Karpas-422 (cell line): ENCODE results near the gene C6orf89. TPM values are rescaled to one million over a fixed set of nuclear protein-coding genes. Genes with fewer than 3 reads are reported as not detected.

ENCODE experiments used
- DNase-seq: peaks from one replicate; pipeline ENCODE4 v3.0.0-alpha.2; 2015
- H2AFZ ChIP-seq: fragments of 200-600 bp; sonication (generic); 2 replicates; pipeline ENCODE4 v1.6.1; 2014; ENCODE audit warnings: antibody characterized with exemption, low read length, mixed read lengths
- H3K27ac ChIP-seq: fragments of 200-600 bp; sonication (generic); 2 replicates; pipeline ENCODE4 v1.5.1; 2014; ENCODE audit warnings: mild to moderate bottlenecking, low read length, moderate library complexity
- H3K27me3 ChIP-seq: fragments of 200-600 bp; sonication (generic); 2 replicates; pipeline ENCODE4 v1.6.1; 2014; ENCODE audit warnings: low read length, mixed read lengths
- H3K36me3 ChIP-seq: fragments of 200-600 bp; sonication (generic); 2 replicates; pipeline ENCODE4 v1.6.1; 2014; ENCODE audit warnings: low read length, mixed read lengths; ENCODE audit not compliant: insufficient read depth
- H3K4me1 ChIP-seq: fragments of 200-600 bp; sonication (generic); 2 replicates; pipeline ENCODE4 v1.6.1; 2014; ENCODE audit warnings: mild to moderate bottlenecking, low read length, mixed read lengths
- H3K4me2 ChIP-seq: fragments of 200-600 bp; sonication (generic); 2 replicates; pipeline ENCODE4 v1.6.1; 2014; ENCODE audit warnings: low read length, low read depth, mild to moderate bottlenecking; ENCODE audit not compliant: poor library complexity, severe bottlenecking
- H3K4me3 ChIP-seq: fragments of 200-600 bp; sonication (generic); 2 replicates; pipeline ENCODE4 v1.5.1; 2014; ENCODE audit warnings: mild to moderate bottlenecking, antibody characterized with exemption, low read length, mixed read lengths
- H3K79me2 ChIP-seq: fragments of 200-600 bp; sonication (generic); 2 replicates; pipeline ENCODE4 v1.6.1; 2014; ENCODE audit warnings: mild to moderate bottlenecking, low read length, mixed read lengths
- H3K9ac ChIP-seq: fragments of 200-600 bp; sonication (generic); 2 replicates; pipeline ENCODE4 v1.6.0; 2014; ENCODE audit warnings: low read length
- H3K9me2 ChIP-seq: fragments of 200-600 bp; sonication (generic), shearing (Covaris generic); replicated peaks from 2 replicates; pipeline ENCODE4 v1.6.0; 2014; ENCODE audit warnings: mild to moderate bottlenecking, low read length, moderate library complexity; ENCODE audit not compliant: insufficient read depth
- H3K9me3 ChIP-seq: fragments of 300-700, 200-600 bp; sonication (generic); 2 replicates; pipeline ENCODE4 v1.6.1; 2014; ENCODE audit warnings: low read length, mixed read lengths
- H4K20me1 ChIP-seq: fragments of 200-600 bp; sonication (generic); 2 replicates; pipeline ENCODE4 v1.6.1; 2014; ENCODE audit warnings: mild to moderate bottlenecking, antibody characterized with exemption, low read length, low read depth; ENCODE audit not compliant: insufficient read depth
- total RNA-seq: library from RNA; depleted of rRNA; stranded (reverse); fragments of >200 nt; shearing (Covaris generic); gene quantifications from 2 replicates; pipeline ENCODE4 v1.2.3, GENCODE V29; 2014; ENCODE audit warnings: low replicate concordance

Gene C6orf89
- total RNA-seq, 1 experiment from 2014 or later: 53.1 TPM

- no peak overlapping the region for H2AFZ ChIP-seq
These were observed 28.4 kb upstream of the C6orf89 start for GRCh38 chr6:36857325-36857724.

GRCh38 chr6:36858407-36858981, 27.3 kb upstream of the C6orf89 start:
- no peak overlapping the region for H3K9ac ChIP-seq
- H2AFZ ChIP-seq: no peak overlapping the region
- H3K27ac ChIP-seq: no peak overlapping the region
- no peak for DNase-seq
- no peaks in the 10 kb centered on the region for H3K9me3 ChIP-seq
- H3K4me1 ChIP-seq: no peaks in the 10 kb centered on the region
- no peak overlapping the region for H3K4me3 ChIP-seq
- no peaks in the 10 kb centered on the region for H3K9me2 ChIP-seq
- H4K20me1 ChIP-seq: peaks cover 14% of the 10 kb centered on the region; the same call in 1 of the 2 replicates
- H3K4me2 ChIP-seq: no peak overlapping the region
- peaks cover 45% of the 10 kb centered on the region for H3K36me3 ChIP-seq
- no peaks in the 10 kb centered on the region for H3K27me3 ChIP-seq
- H3K79me2 ChIP-seq: peaks cover 50% of the 10 kb centered on the region

More at GRCh38 chr6:36857325-36857724, 28.4 kb upstream of the C6orf89 start:
- H3K9me3 ChIP-seq: no peaks in the 10 kb centered on the region
- no peaks in the 10 kb centered on the region for H3K27me3 ChIP-seq
- DNase-seq: no peak
- H3K9ac ChIP-seq: no peak overlapping the region
- no peaks in the 10 kb centered on the region for H3K9me2 ChIP-seq
- H3K79me2 ChIP-seq: peaks cover 39% of the 10 kb centered on the region
- no peak overlapping the region for H3K27ac ChIP-seq
- H3K4me2 ChIP-seq: no peak overlapping the region
- H4K20me1 ChIP-seq: peaks cover 14% of the 10 kb centered on the region; the same call in 1 of the 2 replicates
- H3K4me1 ChIP-seq: no peaks in the 10 kb centered on the region
- peaks cover 40% of the 10 kb centered on the region for H3K36me3 ChIP-seq
- no peak overlapping the region for H3K4me3 ChIP-seq

- DNase-seq: no peak
- H3K9me3 ChIP-seq: no peaks in the 10 kb centered on the region
- no peaks in the 10 kb centered on the region for H3K9me2 ChIP-seq
- no peak overlapping the region for H3K4me3 ChIP-seq
- no peaks in the 10 kb centered on the region for H3K4me1 ChIP-seq
- peaks cover 10% of the 10 kb centered on the region; the same call in 1 of the 2 replicates for H4K20me1 ChIP-seq
- no peak overlapping the region for H3K4me2 ChIP-seq
- no peak overlapping the region for H2AFZ ChIP-seq
- H3K27ac ChIP-seq: no peak overlapping the region
- H3K9ac ChIP-seq: no peak overlapping the region
- H3K36me3 ChIP-seq: peaks cover 44% of the 10 kb centered on the region
- peaks cover 67% of the 10 kb centered on the region for H3K79me2 ChIP-seq
- H3K27me3 ChIP-seq: no peaks in the 10 kb centered on the region
These were observed 25.6 kb upstream of the C6orf89 start for GRCh38 chr6:36860126-36860525.

GRCh38 chr6:36862164-36862847, 23.4 kb upstream of the C6orf89 start:
- no peaks in the 10 kb centered on the region for H3K27me3 ChIP-seq
- no peaks in the 10 kb centered on the region for H3K9me3 ChIP-seq
- no peak overlapping the region for H3K4me2 ChIP-seq
- no peak overlapping the region for H2AFZ ChIP-seq
- DNase-seq: no peak
- peaks cover 89% of the 10 kb centered on the region for H3K79me2 ChIP-seq
- no peak overlapping the region for H3K27ac ChIP-seq
- peaks cover 51% of the 10 kb centered on the region for H3K36me3 ChIP-seq
- no peak overlapping the region for H3K9ac ChIP-seq
- no peaks in the 10 kb centered on the region for H3K4me1 ChIP-seq
- H3K4me3 ChIP-seq: no peak overlapping the region
- H3K9me2 ChIP-seq: no peaks in the 10 kb centered on the region
- peaks cover 5% of the 10 kb centered on the region; the same call in 1 of the 2 replicates for H4K20me1 ChIP-seq

GRCh38 chr6:36862848-36863382, 22.8 kb upstream of the C6orf89 start:
- Histone ChIP-seq H3K9me3 (no peaks in the 10 kb centered on the region), H4K20me1 (peaks cover 5% of the 10 kb centered on the region; the same call in 1 of the 2 replicates), H3K9me2 (no peaks in the 10 kb centered on the region), H3K36me3 (peaks cover 56% of the 10 kb centered on the region), H3K4me1 (no peaks in the 10 kb centered on the region), H3K79me2 (peaks cover 90% of the 10 kb centered on the region), H3K9ac (no peak overlapping the region), H3K27me3 (no peaks in the 10 kb centered on the region), H3K4me3 (no peak overlapping the region), H3K4me2 (no peak overlapping the region), H3K27ac (no peak overlapping the region), H2AFZ (no peak overlapping the region)
- DNase-seq: no peak

GRCh38 chr6:36863670-36864540, 21.8 kb upstream of the C6orf89 start:
- H3K9me2 ChIP-seq: no peaks in the 10 kb centered on the region
- H3K27ac ChIP-seq: no peak overlapping the region
- H3K9me3 ChIP-seq: no peaks in the 10 kb centered on the region
- DNase-seq: no peak
- no peak overlapping the region for H2AFZ ChIP-seq
- no peaks in the 10 kb centered on the region for H3K27me3 ChIP-seq
- H3K36me3 ChIP-seq: peaks cover 64% of the 10 kb centered on the region
- H3K4me3 ChIP-seq: no peak overlapping the region
- H3K79me2 ChIP-seq: peaks cover 91% of the 10 kb centered on the region
- 0 out of 2 replicates have a peak, but pooled peaks cover under 1% of the 10 kb centered on the region for H4K20me1 ChIP-seq
- no peaks in the 10 kb centered on the region for H3K4me1 ChIP-seq
- no peak overlapping the region for H3K9ac ChIP-seq
- no peak overlapping the region for H3K4me2 ChIP-seq

GRCh38 chr6:36865835-36866234, 19.9 kb upstream of the C6orf89 start:
- no peak overlapping the region for H3K27ac ChIP-seq
- H4K20me1 ChIP-seq: no peaks in the 10 kb centered on the region
- H3K4me3 ChIP-seq: no peak overlapping the region
- DNase-seq: no peak
- H3K36me3 ChIP-seq: peaks cover 70% of the 10 kb centered on the region
- no peak overlapping the region for H3K9ac ChIP-seq
- H2AFZ ChIP-seq: no peak overlapping the region
- H3K79me2 ChIP-seq: peaks cover 96% of the 10 kb centered on the region
- no peaks in the 10 kb centered on the region for H3K9me3 ChIP-seq
- H3K4me1 ChIP-seq: no peaks in the 10 kb centered on the region
- H3K9me2 ChIP-seq: no peaks in the 10 kb centered on the region
- no peak overlapping the region for H3K4me2 ChIP-seq
- H3K27me3 ChIP-seq: no peaks in the 10 kb centered on the region
